Activated B cell treated with CpG ODN at 0.5 μM for 24 hours (primary cell): Measurements from ENCODE around the gene BEST1. TPM values are rescaled to one million over a fixed set of nuclear protein-coding genes. Genes with fewer than 3 reads are reported as not detected.

Source experiments
- ATAC-seq: fragments of 200-7000 bp; cut with Tn5 transposase; one replicate; pipeline ENCODE4 v1.10.0; 2021; ENCODE audit warnings: low read depth, mild to moderate bottlenecking, moderate library complexity
- CTCF ChIA-PET: fragments of 350-600 bp; sonication (Branson Sonifier 250); formaldehyde crosslinking; loops from one replicate; lab custom pipeline; 2021; ENCODE audit warnings: antibody characterized with exemption; lab: Charles Lee
- POLR2A ChIA-PET: fragments of 350-600 bp; sonication (Branson Sonifier 250); formaldehyde crosslinking; loops from one replicate; lab custom pipeline; 2021; ENCODE audit warnings: antibody characterized with exemption; lab: Charles Lee
- DNase-seq: peaks from one replicate; pipeline ENCODE4 v3.0.0; 2022
- H3K27ac Mint-ChIP-seq: one replicate; pipeline ENCODE4 v1.8.0; 2020; ENCODE audit warnings: mixed read lengths
- H3K27me3 Mint-ChIP-seq: one replicate; pipeline ENCODE4 v1.8.0; 2021; ENCODE audit warnings: mixed read lengths
- H3K36me3 Mint-ChIP-seq: one replicate; pipeline ENCODE4 v1.8.0; 2021; ENCODE audit warnings: low read depth, mixed read lengths
- H3K4me1 Mint-ChIP-seq: one replicate; pipeline ENCODE4 v1.8.0; 2021; ENCODE audit warnings: mixed read lengths
- H3K4me3 Mint-ChIP-seq: one replicate; pipeline ENCODE4 v1.8.0; 2020; ENCODE audit warnings: mild to moderate bottlenecking, mixed read lengths
- H3K9me3 Mint-ChIP-seq: one replicate; pipeline ENCODE4 v1.8.0; 2020; ENCODE audit warnings: mixed read lengths
- CTCF ChIP-seq: fragments of 200-600 bp; IDR thresholded peaks from one replicate; pipeline ENCODE4 v1.8.0; 2022; ENCODE audit warnings: antibody characterized with exemption, mild to moderate bottlenecking
- intact Hi-C: fragments of 100-400 bp; cut with micrococcal nuclease; formaldehyde crosslinking; loops from one replicate; pipeline ENCODE4 v1.15.1; 2024
- total RNA-seq: library from RNA; stranded (reverse); gene quantifications from 2 replicates; pipeline ENCODE4 v1.2.3, GENCODE V29; 2022

Gene BEST1
- total RNA-seq, 1 donor from 2014 or later, result 0.16 TPM

- TF ChIP-seq CTCF, result no peak
- Mint-ChIP-seq H3K36me3 (peaks cover 27% of the 10 kb centered on the region), H3K27ac (no peak overlapping the region), H3K9me3 (no peaks in the 10 kb centered on the region), H3K4me1 (peaks cover 55% of the 10 kb centered on the region), H3K27me3 (peaks cover 2% of the 10 kb centered on the region), H3K4me3 (no peak overlapping the region)
- intact Hi-C loops, result no loop called here
- POLR2A ChIA-PET, result interaction anchor here (2.5 kb wide), 1 partner anchor 9 kb away, joined by 11 read pairs; the partner anchor contains the start of gene FTH1
- ATAC-seq (no peak), DNase-seq (no peak)
- CTCF ChIA-PET, result interaction anchor here (1.1 to 1.5 kb wide), 3 partner anchors 9 to 123 kb away, joined by 3 to 9 read pairs (median 4); partner anchors contain the start of gene FTH1
Measured at GRCh38 chr11:61958590-61958989, 8.4 kb downstream of the BEST1 start.

- Mint-ChIP-seq H3K4me3 (no peak overlapping the region), H3K9me3 (no peaks in the 10 kb centered on the region), H3K4me1 (peaks cover 60% of the 10 kb centered on the region), H3K27ac (peak overlapping the region; percentile 30), H3K36me3 (peaks cover 32% of the 10 kb centered on the region), H3K27me3 (peaks cover under 1% of the 10 kb centered on the region)
- DNase-seq (no peak), ATAC-seq (no peak)
- ChIA-PET POLR2A (interaction anchor here (2.5 kb wide), 1 partner anchor 9 kb away, joined by 11 read pairs; the partner anchor contains the start of gene FTH1), CTCF (interaction anchor here (1.1 to 1.4 kb wide), 3 partner anchors 9 to 162 kb away, joined by 3 to 9 read pairs (median 3); partner anchors contain the start of gene FTH1)
- no peak for TF ChIP-seq CTCF
- intact Hi-C loops, result no loop called here
Measured at GRCh38 chr11:61959114-61959513, 9.0 kb downstream of the BEST1 start.

- Mint-ChIP-seq H3K27ac (no peak overlapping the region), H3K36me3 (peaks cover 38% of the 10 kb centered on the region), H3K27me3 (no peaks in the 10 kb centered on the region), H3K4me1 (peaks cover 64% of the 10 kb centered on the region), H3K4me3 (no peak overlapping the region), H3K9me3 (no peaks in the 10 kb centered on the region)
- DNase-seq (no peak), ATAC-seq (no peak)
- ChIA-PET CTCF (interaction anchor here (1.1 to 1.4 kb wide), 2 partner anchors 122 to 163 kb away, joined by 3 to 9 read pairs; no protein-coding TSS in a partner anchor), POLR2A (no interaction called here)
- intact Hi-C loops, result no loop called here
- TF ChIP-seq CTCF, result no peak
Measured at GRCh38 chr11:61959678-61960077, 9.5 kb downstream of the BEST1 start.

- H3K4me3 Mint-ChIP-seq, result no peak overlapping the region
- H3K27me3 Mint-ChIP-seq, result no peaks in the 10 kb centered on the region
- peaks cover 46% of the 10 kb centered on the region for H3K36me3 Mint-ChIP-seq
- no peak for DNase-seq
- peaks cover 67% of the 10 kb centered on the region for H3K4me1 Mint-ChIP-seq
- intact Hi-C loops, result no loop called here
- no peak for ATAC-seq
- ChIA-PET CTCF (interaction anchor here (1.7 kb wide), 1 partner anchor 13 kb away, joined by 6 read pairs; no protein-coding TSS in a partner anchor), POLR2A (interaction anchor here (0.7 kb wide), 1 partner anchor 115 kb away, joined by 3 read pairs; no protein-coding TSS in a partner anchor)
- H3K27ac Mint-ChIP-seq, result no peak overlapping the region
- TF ChIP-seq CTCF, result no peak
- H3K9me3 Mint-ChIP-seq, result no peaks in the 10 kb centered on the region
Measured at GRCh38 chr11:61960532-61960931, 10.4 kb downstream of the BEST1 start.

GRCh38 chr11:61961570-61962212, 11.5 kb downstream of the BEST1 start:
- intact Hi-C loops, result no loop called here
- TF ChIP-seq CTCF, result no peak
- Mint-ChIP-seq H3K27ac (peak overlapping the region; percentile 70), H3K4me1 (peaks cover 63% of the 10 kb centered on the region), H3K36me3 (peaks cover 57% of the 10 kb centered on the region), H3K9me3 (no peaks in the 10 kb centered on the region), H3K4me3 (no peak overlapping the region), H3K27me3 (no peaks in the 10 kb centered on the region)
- ATAC-seq (no peak), DNase-seq (no peak)
- ChIA-PET POLR2A (interaction anchor here (2.3 kb wide), 1 partner anchor 147 kb away, joined by 9 read pairs; no protein-coding TSS in a partner anchor), CTCF (interaction anchor here (1.7 to 3.2 kb wide), 5 partner anchors 11 to 120 kb away, joined by 5 to 23 read pairs (median 8); no protein-coding TSS in a partner anchor)
